CD14-positive monocyte (primary cell): ENCODE results near the gene SPINK13. TPM values are rescaled to one million over a fixed set of nuclear protein-coding genes. Genes with fewer than 3 reads are reported as not detected.
"Not testable (repeated sequence)": the region's sequence is repeated elsewhere in the genome, so short reads cannot be mapped to it uniquely, and the experiment has no call there.

Experiments used
- DNase-seq, 3 donors: peaks; one replicate each; pipeline ENCODE4 v3.0.0-alpha.2; 2011 to 2022
- H2AFZ ChIP-seq: 2 replicates; pipeline ENCODE4 v1.6.0; 2012; ENCODE audit warnings: mild to moderate bottlenecking, low read depth, low read length, inconsistent platforms; ENCODE audit not compliant: insufficient read depth, poor library complexity, severe bottlenecking
- H3K27ac ChIP-seq, 2 donors: 1 replicate in 1 of 2; 2 replicates in 1 of 2; pipeline ENCODE4 v1.5.1; 2012 to 2013; ENCODE audit warnings: low read length in 2 of 2, control low read depth in 1 of 2, inconsistent platforms in 1 of 2, low read depth in 1 of 2, mild to moderate bottlenecking in 1 of 2
- H3K27me3 ChIP-seq, 2 donors: one replicate each; pipeline versions ENCODE4 v1.6.0 to v1.6.1; 2011 to 2013; ENCODE audit warnings: low read length in 2 of 2; ENCODE audit not compliant: control insufficient read depth in 2 of 2, insufficient read depth in 2 of 2
- H3K36me3 ChIP-seq, 2 donors: replicated peaks in 1 of 2; 1 replicate in 1 of 2; 2 replicates in 1 of 2; pipeline versions ENCODE4 v1.5.1 to v1.6.1; 2012 to 2013; ENCODE audit warnings: low read length in 2 of 2, control low read depth in 1 of 2, inconsistent platforms in 1 of 2, mild to moderate bottlenecking in 1 of 2; ENCODE audit not compliant: insufficient read depth in 2 of 2, control insufficient read depth in 1 of 2
- H3K4me1 ChIP-seq, 2 donors: 1 replicate in 1 of 2; 2 replicates in 1 of 2; pipeline versions ENCODE4 v1.5.1 to v1.6.1; 2012 to 2013; ENCODE audit warnings: low read length in 2 of 2, control low read depth in 1 of 2, inconsistent platforms in 1 of 2, mild to moderate bottlenecking in 1 of 2, moderate library complexity in 1 of 2; ENCODE audit not compliant: insufficient read depth in 2 of 2, control insufficient read depth in 1 of 2
- H3K4me2 ChIP-seq: replicated peaks from 2 replicates; pipeline ENCODE3; 2012; ENCODE audit warnings: low read length, moderate library complexity, mild to moderate bottlenecking; ENCODE audit not compliant: poor library complexity, severe bottlenecking; ENCODE audit errors: extremely low read depth
- H3K4me3 ChIP-seq, 3 experiments: fragments of 200-600 bp in 1 of 3; sonication (generic) in 1 of 3; replicated peaks in 1 of 3; 1 replicate in 2 of 3; 2 replicates in 1 of 3; pipeline ENCODE4 v1.5.1; 2011 to 2013; ENCODE audit warnings: low read length in 3 of 3, mild to moderate bottlenecking in 3 of 3, control low read depth in 2 of 3, low read depth in 2 of 3, inconsistent platforms in 1 of 3, moderate library complexity in 1 of 3
- H3K79me2 ChIP-seq: 2 replicates; pipeline ENCODE4 v1.6.0; 2012; ENCODE audit warnings: mild to moderate bottlenecking, control low read depth, inconsistent platforms, low read length, moderate library complexity; ENCODE audit not compliant: insufficient read depth
- H3K9ac ChIP-seq: 2 replicates; pipeline ENCODE4 v1.6.0; 2017; ENCODE audit warnings: low read length, mild to moderate bottlenecking; ENCODE audit not compliant: insufficient read depth, poor library complexity, severe bottlenecking
- H3K9me3 ChIP-seq, 2 donors: replicated peaks in 1 of 2; 1 replicate in 1 of 2; 2 replicates in 1 of 2; pipeline versions ENCODE4 v1.5.1 to v1.6.1; 2012 to 2013; ENCODE audit warnings: low read length in 2 of 2, control low read depth in 1 of 2; ENCODE audit not compliant: control insufficient read depth in 1 of 2, insufficient read depth in 1 of 2
- H4K20me1 ChIP-seq: 2 replicates; pipeline ENCODE4 v1.6.0; 2012; ENCODE audit warnings: mild to moderate bottlenecking, low read length, control low read depth, moderate library complexity; ENCODE audit not compliant: insufficient read depth
- H3K27ac Mint-ChIP-seq, 7 donors: one replicate each; pipeline ENCODE4 v1.8.0; 2020; ENCODE audit warnings: mild to moderate bottlenecking in 7 of 7, mixed read lengths in 7 of 7, moderate library complexity in 6 of 7, inconsistent platforms in 2 of 7
- H3K27me3 Mint-ChIP-seq, 3 donors: one replicate each; pipeline ENCODE4 v1.8.0; 2021 to 2022; ENCODE audit warnings: low read depth in 3 of 3, mild to moderate bottlenecking in 3 of 3, mixed read lengths in 3 of 3, moderate library complexity in 3 of 3, inconsistent platforms in 1 of 3
- H3K36me3 Mint-ChIP-seq, 2 donors: one replicate each; pipeline ENCODE4 v1.8.0; 2020; ENCODE audit warnings: mixed read lengths in 2 of 2, inconsistent platforms in 1 of 2, mild to moderate bottlenecking in 1 of 2
- H3K4me1 Mint-ChIP-seq: one replicate; pipeline ENCODE4 v1.8.0; 2020; ENCODE audit warnings: mild to moderate bottlenecking, mixed read lengths
- H3K4me3 Mint-ChIP-seq, 2 donors: one replicate each; pipeline ENCODE4 v1.8.0; 2020; ENCODE audit warnings: mild to moderate bottlenecking in 2 of 2, mixed read lengths in 2 of 2, moderate library complexity in 1 of 2
- H3K9me3 Mint-ChIP-seq, 7 donors: one replicate each; pipeline ENCODE4 v1.8.0; 2020 to 2022; ENCODE audit warnings: mixed read lengths in 7 of 7, mild to moderate bottlenecking in 6 of 7, moderate library complexity in 6 of 7, inconsistent platforms in 2 of 7
- WGBS: methylation state at CpG from one replicate; pipeline ENCODE4 v1.1.5; 2013; ENCODE audit warnings: missing lambda C conversion rate; ENCODE audit not compliant: insufficient coverage; 5-methylcytosine and 5-hydroxymethylcytosine counted together
- intact Hi-C, 2 donors: fragments of 100-400 bp; cut with micrococcal nuclease; formaldehyde crosslinking; loops; one replicate each; pipeline versions ENCODE4 v1.15.0 to v1.15.1; 2023
- polyA plus RNA-seq, 3 donors: library from polyadenylated mRNA; depleted of rRNA in 1 of 3; unstranded in 2 of 3; stranded (reverse) in 1 of 3; fragments of 300-500 nt in 2 of 3; fragments of >200 nt in 1 of 3; fragmentation: Illumina TruSeq in 2 of 3; gene quantifications; 1 replicate in 2 of 3; 2 replicates in 1 of 3; pipeline ENCODE4 v1.2.3, GENCODE V29; 2012 to 2021
- TF ChIP-seq, protein P1 (sequence below): fragments of 200-600 bp; IDR thresholded peaks from one replicate; pipeline ENCODE4 v1.8.0; 2022; ENCODE audit warnings: antibody characterized with exemption, mild to moderate bottlenecking

Gene SPINK13
- polyA plus RNA-seq, 3 donors: not detected

DNA sequence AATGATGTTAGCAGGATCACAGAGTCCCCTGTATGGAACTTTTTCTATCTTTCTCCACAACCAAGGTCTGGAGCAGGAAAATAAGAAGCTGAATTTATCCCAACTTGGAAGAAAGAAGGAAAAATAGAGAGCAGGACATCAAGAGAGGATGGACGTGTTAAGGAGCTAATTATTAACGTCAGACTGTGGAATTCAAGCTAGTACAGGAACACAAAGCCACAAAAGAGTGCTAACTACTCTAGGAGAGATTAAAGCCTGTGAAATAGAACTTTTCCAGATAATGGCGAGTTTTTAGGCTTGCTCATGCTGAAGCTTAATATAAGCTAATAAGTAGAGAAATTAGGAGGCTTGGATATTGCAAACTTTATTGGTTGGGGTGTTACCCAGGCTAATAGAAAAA lies 632 bp upstream of the SPINK13 start:
- Histone ChIP-seq H3K27ac (no peak overlapping the region), H3K4me2 (no peak overlapping the region), H3K36me3 (no peaks in the 10 kb centered on the region), H3K79me2 (no peaks in the 10 kb centered on the region), H3K9ac (no peak overlapping the region), H2AFZ (no peak overlapping the region), H3K9me3 (no peaks in the 10 kb centered on the region), H3K4me3 (no peak overlapping the region), H3K4me1 (no peaks in the 10 kb centered on the region), H4K20me1 (no peaks in the 10 kb centered on the region), H3K27me3 (no peaks in the 10 kb centered on the region)
- H3K9me3 Mint-ChIP-seq: peaks cover 0 to 6% (median 0%) of the 10 kb centered on the region in 7 donors
- no peak overlapping the region for H3K27ac Mint-ChIP-seq
- intact Hi-C loops: no loop called here
- no peak overlapping the region for H3K4me3 Mint-ChIP-seq
- TF ChIP-seq, protein P1, sequence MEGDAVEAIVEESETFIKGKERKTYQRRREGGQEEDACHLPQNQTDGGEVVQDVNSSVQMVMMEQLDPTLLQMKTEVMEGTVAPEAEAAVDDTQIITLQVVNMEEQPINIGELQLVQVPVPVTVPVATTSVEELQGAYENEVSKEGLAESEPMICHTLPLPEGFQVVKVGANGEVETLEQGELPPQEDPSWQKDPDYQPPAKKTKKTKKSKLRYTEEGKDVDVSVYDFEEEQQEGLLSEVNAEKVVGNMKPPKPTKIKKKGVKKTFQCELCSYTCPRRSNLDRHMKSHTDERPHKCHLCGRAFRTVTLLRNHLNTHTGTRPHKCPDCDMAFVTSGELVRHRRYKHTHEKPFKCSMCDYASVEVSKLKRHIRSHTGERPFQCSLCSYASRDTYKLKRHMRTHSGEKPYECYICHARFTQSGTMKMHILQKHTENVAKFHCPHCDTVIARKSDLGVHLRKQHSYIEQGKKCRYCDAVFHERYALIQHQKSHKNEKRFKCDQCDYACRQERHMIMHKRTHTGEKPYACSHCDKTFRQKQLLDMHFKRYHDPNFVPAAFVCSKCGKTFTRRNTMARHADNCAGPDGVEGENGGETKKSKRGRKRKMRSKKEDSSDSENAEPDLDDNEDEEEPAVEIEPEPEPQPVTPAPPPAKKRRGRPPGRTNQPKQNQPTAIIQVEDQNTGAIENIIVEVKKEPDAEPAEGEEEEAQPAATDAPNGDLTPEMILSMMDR: no peak
- H3K4me1 Mint-ChIP-seq: no peaks in the 10 kb centered on the region
- peaks cover 0 to 3% (median 2%) of the 10 kb centered on the region in 3 donors for H3K27me3 Mint-ChIP-seq
- no peaks in the 10 kb centered on the region for H3K36me3 Mint-ChIP-seq
- DNase-seq: no peak
- WGBS: no CpG with 5 or more reads among the region's 3 CpGs

- H2AFZ ChIP-seq, H3K36me3 Mint-ChIP-seq, H3K27ac ChIP-seq, H3K79me2 ChIP-seq, H3K9ac ChIP-seq, H3K4me3 Mint-ChIP-seq, H3K4me3 ChIP-seq, H3K4me1 ChIP-seq, H3K27me3 ChIP-seq, H3K27me3 Mint-ChIP-seq, H3K4me2 ChIP-seq, H4K20me1 ChIP-seq, intact Hi-C loops, H3K27ac Mint-ChIP-seq, H3K36me3 ChIP-seq, H3K9me3 ChIP-seq, H3K4me1 Mint-ChIP-seq, DNase-seq: not testable (repeated sequence)
- peaks cover 1 to 14% (median 11%) of the 10 kb centered on the region in 7 donors for H3K9me3 Mint-ChIP-seq
- no CpG with 5 or more reads among the region's 2 CpGs for WGBS
These were observed 6.5 kb downstream of the SPINK13 start for GRCh38 chr5:148275129-148275528.

- H3K27me3 ChIP-seq, H2AFZ ChIP-seq, H3K4me1 ChIP-seq, H3K4me3 ChIP-seq, H3K36me3 Mint-ChIP-seq, H3K9ac ChIP-seq, H3K4me1 Mint-ChIP-seq, H3K9me3 ChIP-seq, H3K4me3 Mint-ChIP-seq, H3K27ac ChIP-seq, H4K20me1 ChIP-seq, H3K27ac Mint-ChIP-seq, H3K36me3 ChIP-seq, H3K79me2 ChIP-seq, DNase-seq, H3K4me2 ChIP-seq, intact Hi-C loops, H3K27me3 Mint-ChIP-seq: not testable (repeated sequence)
- peaks cover 0 to 11% (median 9%) of the 10 kb centered on the region in 7 donors for H3K9me3 Mint-ChIP-seq
- 46% methylated on average over 3 of the region's 5 CpGs for WGBS
These were observed 12.3 kb downstream of the SPINK13 start for GRCh38 chr5:148280893-148281292.

GRCh38 chr5:148281336-148281735 lies 12.7 kb downstream of the SPINK13 start:
- DNase-seq, H3K9me3 ChIP-seq, H3K79me2 ChIP-seq, H4K20me1 ChIP-seq, H3K4me3 ChIP-seq, H2AFZ ChIP-seq, H3K27ac ChIP-seq, H3K4me2 ChIP-seq, H3K27me3 ChIP-seq, H3K4me1 Mint-ChIP-seq, H3K36me3 ChIP-seq, H3K36me3 Mint-ChIP-seq, H3K27ac Mint-ChIP-seq, H3K27me3 Mint-ChIP-seq, H3K9ac ChIP-seq, intact Hi-C loops, H3K4me1 ChIP-seq, H3K4me3 Mint-ChIP-seq: not testable (repeated sequence)
- H3K9me3 Mint-ChIP-seq: peaks cover 0 to 11% (median 9%) of the 10 kb centered on the region in 7 donors
- WGBS: 100% methylated on average over 3 of the region's 4 CpGs
